GM23338 (cell line): ENCODE measurements around the gene LHB. TPM values are rescaled to one million over a fixed set of nuclear protein-coding genes. Genes with fewer than 3 reads are reported as not detected.

ENCODE experiments used
- ATAC-seq: fragments of 200-7000 bp; cut with Tn5 transposase; 3 replicates; pipeline ENCODE4 v1.9.1; 2020
- DNase-seq: peaks from one replicate; pipeline ENCODE4 v3.0.0-alpha.2; 2015; ENCODE audit warnings: low spot score
- H2AFZ ChIP-seq: fragments of 200-600 bp; sonication (generic); 2 replicates; pipeline ENCODE4 v1.8.0; 2016; ENCODE audit warnings: antibody characterized with exemption, mild to moderate bottlenecking, moderate library complexity
- H3F3A ChIP-seq: fragments of 200-600 bp; sonication (generic); replicated peaks from 2 replicates; pipeline ENCODE4 v1.8.0; 2017; ENCODE audit warnings: antibody characterized with exemption, mixed run types, low read depth
- H3K27ac ChIP-seq: fragments of 200-600 bp; sonication (generic); 2 replicates; pipeline ENCODE4 v1.6.1; 2016; ENCODE audit warnings: low read depth
- H3K27me3 ChIP-seq: fragments of 200-600 bp; sonication (generic); 2 replicates; pipeline ENCODE4 v1.8.0; 2016; ENCODE audit warnings: mild to moderate bottlenecking, mixed run types, moderate library complexity; ENCODE audit not compliant: insufficient read depth
- H3K36me3 ChIP-seq: fragments of 200-600 bp; sonication (generic); 2 replicates; pipeline ENCODE4 v1.8.0; 2016; ENCODE audit warnings: mild to moderate bottlenecking; ENCODE audit not compliant: insufficient read depth
- H3K4me1 ChIP-seq: fragments of 200-600 bp; sonication (generic); 2 replicates; pipeline ENCODE4 v1.8.0; 2016; ENCODE audit warnings: mild to moderate bottlenecking, moderate library complexity; ENCODE audit not compliant: insufficient read depth
- H3K4me2 ChIP-seq: fragments of 200-600 bp; sonication (generic); 2 replicates; pipeline ENCODE4 v1.7.1; 2017; ENCODE audit warnings: mixed run types
- H3K4me3 ChIP-seq: fragments of 200-600 bp; sonication (generic); 2 replicates; pipeline ENCODE4 v1.6.1; 2016; ENCODE audit warnings: mixed run types
- H3K79me2 ChIP-seq: fragments of 200-600 bp; sonication (generic); replicated peaks from 2 replicates; pipeline ENCODE4 v1.8.0; 2017; ENCODE audit warnings: mild to moderate bottlenecking; ENCODE audit not compliant: insufficient read depth
- H3K9me2 ChIP-seq: fragments of 200-600 bp; sonication (generic); 2 replicates; pipeline ENCODE4 v1.8.0; 2017; ENCODE audit not compliant: insufficient read depth
- H4K20me1 ChIP-seq: fragments of 200-600 bp; sonication (generic); replicated peaks from 2 replicates; pipeline ENCODE4 v1.8.0; 2017; ENCODE audit warnings: mild to moderate bottlenecking; ENCODE audit not compliant: insufficient read depth
- H3K27ac Mint-ChIP-seq: 2 replicates; pipeline ENCODE4 v1.8.0; 2020; ENCODE audit warnings: inconsistent platforms, mild to moderate bottlenecking, moderate library complexity, mixed read lengths
- H3K27me3 Mint-ChIP-seq: 3 replicates; pipeline ENCODE4 v1.8.0; 2022; ENCODE audit warnings: low read depth, mild to moderate bottlenecking, moderate library complexity, mixed read lengths, inconsistent platforms; ENCODE audit not compliant: insufficient read depth, poor library complexity
- H3K36me3 Mint-ChIP-seq: 3 replicates; pipeline ENCODE4 v1.8.0; 2021; ENCODE audit warnings: low read depth, mild to moderate bottlenecking, inconsistent platforms, moderate library complexity, mixed read lengths
- H3K4me1 Mint-ChIP-seq: 3 replicates; pipeline ENCODE4 v1.8.0; 2020; ENCODE audit warnings: mild to moderate bottlenecking, inconsistent platforms, mixed read lengths
- H3K4me3 Mint-ChIP-seq: 3 replicates; pipeline ENCODE4 v1.8.0; 2021; ENCODE audit warnings: moderate library complexity, mild to moderate bottlenecking, inconsistent platforms, mixed read lengths
- H3K9me3 Mint-ChIP-seq: 3 replicates; pipeline ENCODE4 v1.8.0; 2020; ENCODE audit warnings: moderate library complexity, mild to moderate bottlenecking, inconsistent platforms, mixed read lengths
- CREB1 ChIP-seq: fragments of 250-450 bp; sonication (Bioruptor Pico); IDR thresholded peaks from 2 replicates; pipeline ENCODE4 v1.5.0; 2020; ENCODE audit warnings: low read depth, mild to moderate bottlenecking, moderate library complexity
- ETS1 ChIP-seq: IDR thresholded peaks from 2 replicates; pipeline ENCODE4 v1.6.1; 2016; ENCODE audit warnings: antibody characterized with exemption
- EZH2 ChIP-seq: fragments of 200-600 bp; sonication (generic); IDR thresholded peaks from one replicate; pipeline ENCODE4 v1.8.0; 2017; ENCODE audit warnings: antibody characterized with exemption, mild to moderate bottlenecking, low read depth; ENCODE audit not compliant: unreplicated experiment
- EZH2phosphoT487 ChIP-seq: fragments of 200-600 bp; sonication (generic); IDR thresholded peaks from one replicate; pipeline ENCODE4 v1.8.1; 2018; ENCODE audit warnings: antibody characterized with exemption; ENCODE audit not compliant: unreplicated experiment
- NANOG ChIP-seq: IDR thresholded peaks from 2 replicates; pipeline ENCODE4 v1.6.1; 2016; ENCODE audit warnings: antibody characterized with exemption, borderline replicate concordance
- POLR2AphosphoS5 ChIP-seq: IDR thresholded peaks from 2 replicates; pipeline ENCODE4 v1.6.1; 2016; ENCODE audit warnings: antibody characterized with exemption, low read depth
- REST ChIP-seq: IDR thresholded peaks from one replicate; pipeline ENCODE4 v1.6.1; 2018; ENCODE audit warnings: antibody characterized with exemption; ENCODE audit not compliant: unreplicated experiment
- STAT1 ChIP-seq: IDR thresholded peaks from one replicate; pipeline ENCODE4 v1.6.1; 2016; ENCODE audit warnings: antibody characterized with exemption; ENCODE audit not compliant: unreplicated experiment
- ZNF114 ChIP-seq: fragments of 250-450 bp; sonication (Bioruptor Pico); IDR thresholded peaks from 2 replicates; pipeline ENCODE4 v1.5.0; 2020; ENCODE audit warnings: mild to moderate bottlenecking, moderate library complexity
- ZNF331 ChIP-seq: fragments of 250-450 bp; sonication (Bioruptor Pico); IDR thresholded peaks from 2 replicates; pipeline ENCODE4 v1.5.0; 2020; ENCODE audit warnings: low read depth, mild to moderate bottlenecking, moderate library complexity
- polyA plus RNA-seq: library from polyadenylated mRNA; unstranded; fragments of >200 nt; fragmentation: Nextera tagmentation; extraction: Ambion mirVana; gene quantifications from 2 replicates; pipeline ENCODE4 v1.2.1, GENCODE V29; 2016
- total RNA-seq: library from RNA; depleted of rRNA; stranded (reverse); fragments of >200 nt; shearing (Covaris generic); gene quantifications from 2 replicates; pipeline ENCODE4 v1.2.3, GENCODE V29; 2014

LHB gene
- total and polyA plus RNA-seq, 2 experiments from 2014 or later = 0.76 TPM; not detected in 1

- TF ChIP-seq REST = no peak
- no peak for TF ChIP-seq STAT1
- no peak for TF ChIP-seq ZNF114 (CRISPR knock-in tag)
- no peak for TF ChIP-seq ETS1
- TF ChIP-seq POLR2AphosphoS5 = no peak
- no peak for TF ChIP-seq ZNF331 (CRISPR knock-in tag)
- no peak for TF ChIP-seq EZH2
- TF ChIP-seq NANOG = no peak
- TF ChIP-seq CREB1 = no peak
Observed at GRCh38 chr19:49022116-49022515, 5.2 kb upstream of the LHB start (continued).

GRCh38 chr19:49020931-49021895, 4.3 kb upstream of the LHB start:
- TF ChIP-seq EZH2phosphoT487 (no peak), ZNF114 (CRISPR knock-in tag) (no peak)
- H3K27me3 ChIP-seq = peaks cover 35% of the 10 kb centered on the region
- H3K36me3 ChIP-seq = no peaks in the 10 kb centered on the region
- H2AFZ ChIP-seq = peak overlapping the region; percentile 74; the same call in 1 of the 2 replicates
- no peaks in the 10 kb centered on the region for H3K9me2 ChIP-seq
- H3K79me2 ChIP-seq = no peaks in the 10 kb centered on the region
- peaks cover 19% of the 10 kb centered on the region; the same call in 1 of the 2 replicates for H3K4me1 ChIP-seq
- no peak overlapping the region for H3K27ac Mint-ChIP-seq
- peaks cover 26% of the 10 kb centered on the region for H3K27me3 Mint-ChIP-seq
- no peak for DNase-seq
- H4K20me1 ChIP-seq = no peaks in the 10 kb centered on the region
- H3K27ac ChIP-seq = no peak overlapping the region
- H3K4me3 ChIP-seq = no peak overlapping the region
- ATAC-seq = peak; percentile 2; the same call in 1 of the 3 replicates
- peak overlapping the region; percentile 14; the same call in 1 of the 2 replicates for H3K4me2 ChIP-seq
- H3K4me1 Mint-ChIP-seq = peaks cover 22% of the 10 kb centered on the region
- H3K36me3 Mint-ChIP-seq = no peaks in the 10 kb centered on the region
- 0 out of 2 replicates have a peak, but pooled peaks cover 3% of the 10 kb centered on the region for H3F3A ChIP-seq
- no peak overlapping the region; the same call in 2 of the 3 replicates for H3K4me3 Mint-ChIP-seq
- peaks cover 3% of the 10 kb centered on the region; the same call in 1 of the 3 replicates for H3K9me3 Mint-ChIP-seq
